ENCODE data around the gene USP17L17.
"Not testable (repeated sequence)": the region's sequence is repeated elsewhere in the genome, so short reads cannot be mapped to it uniquely, and the experiment has no call there.

GRCh38 chr4:9219852-9220251, 23.8 kb upstream of the USP17L17 start, which contains the start of gene USP17L12:
- TF ChIP-seq, protein P1, sequence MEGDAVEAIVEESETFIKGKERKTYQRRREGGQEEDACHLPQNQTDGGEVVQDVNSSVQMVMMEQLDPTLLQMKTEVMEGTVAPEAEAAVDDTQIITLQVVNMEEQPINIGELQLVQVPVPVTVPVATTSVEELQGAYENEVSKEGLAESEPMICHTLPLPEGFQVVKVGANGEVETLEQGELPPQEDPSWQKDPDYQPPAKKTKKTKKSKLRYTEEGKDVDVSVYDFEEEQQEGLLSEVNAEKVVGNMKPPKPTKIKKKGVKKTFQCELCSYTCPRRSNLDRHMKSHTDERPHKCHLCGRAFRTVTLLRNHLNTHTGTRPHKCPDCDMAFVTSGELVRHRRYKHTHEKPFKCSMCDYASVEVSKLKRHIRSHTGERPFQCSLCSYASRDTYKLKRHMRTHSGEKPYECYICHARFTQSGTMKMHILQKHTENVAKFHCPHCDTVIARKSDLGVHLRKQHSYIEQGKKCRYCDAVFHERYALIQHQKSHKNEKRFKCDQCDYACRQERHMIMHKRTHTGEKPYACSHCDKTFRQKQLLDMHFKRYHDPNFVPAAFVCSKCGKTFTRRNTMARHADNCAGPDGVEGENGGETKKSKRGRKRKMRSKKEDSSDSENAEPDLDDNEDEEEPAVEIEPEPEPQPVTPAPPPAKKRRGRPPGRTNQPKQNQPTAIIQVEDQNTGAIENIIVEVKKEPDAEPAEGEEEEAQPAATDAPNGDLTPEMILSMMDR (IDR thresholded peaks at IDR 0.05; ENCODE audit: low read depth, low read length, poor library complexity, severe bottlenecking) = not testable (repeated sequence)
- TF ChIP-seq EZH2phosphoT487 (IDR thresholded peaks at IDR 0.05; ENCODE audit: borderline replicate concordance, low read length) = not testable (repeated sequence)
